ENCODE results near the gene PRKCB. TPM values are rescaled to one million over a fixed set of nuclear protein-coding genes. Genes with fewer than 3 reads are reported as not detected.

Gene PRKCB
- total RNA-seq, 4 donors from 2014 or later = 0.29 to 9.5 (median 2.9) TPM

DNA sequence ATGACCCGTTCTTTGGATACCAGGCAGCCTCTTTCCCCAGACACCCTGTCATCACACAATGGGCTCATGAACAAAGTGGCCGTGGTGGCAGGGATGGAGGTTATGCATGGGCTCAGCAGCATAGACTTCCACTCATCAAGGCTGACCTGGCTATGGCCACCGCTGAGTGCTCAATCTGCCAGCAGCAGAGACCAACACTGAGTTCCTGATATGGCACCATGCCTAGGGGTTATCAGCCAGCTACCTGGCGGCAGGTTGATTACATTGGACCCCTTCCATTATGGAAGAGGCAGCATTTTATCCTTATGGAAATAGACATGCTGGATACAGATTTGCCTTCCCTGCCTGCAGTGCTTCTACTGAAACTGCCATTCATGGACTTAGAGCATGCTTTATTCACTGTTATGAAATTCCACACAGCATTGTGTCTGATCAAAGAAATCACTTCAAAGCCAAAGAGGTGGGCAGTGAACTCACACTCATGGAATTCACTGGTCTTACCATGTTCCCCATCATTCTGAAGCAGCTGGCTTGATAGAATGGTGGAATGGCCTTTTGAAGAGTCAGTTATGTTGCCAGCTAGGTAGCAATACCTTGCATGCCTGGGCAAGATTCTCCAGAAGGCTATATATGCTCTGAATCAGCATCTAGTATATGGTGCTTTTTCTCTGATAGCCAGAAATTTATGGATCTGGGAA lies 160.6 kb downstream of the PRKCB start:
- TF ChIP-seq POLR2A (IDR thresholded peaks at IDR 0.05) = no peak
- TF ChIP-seq, protein P1, sequence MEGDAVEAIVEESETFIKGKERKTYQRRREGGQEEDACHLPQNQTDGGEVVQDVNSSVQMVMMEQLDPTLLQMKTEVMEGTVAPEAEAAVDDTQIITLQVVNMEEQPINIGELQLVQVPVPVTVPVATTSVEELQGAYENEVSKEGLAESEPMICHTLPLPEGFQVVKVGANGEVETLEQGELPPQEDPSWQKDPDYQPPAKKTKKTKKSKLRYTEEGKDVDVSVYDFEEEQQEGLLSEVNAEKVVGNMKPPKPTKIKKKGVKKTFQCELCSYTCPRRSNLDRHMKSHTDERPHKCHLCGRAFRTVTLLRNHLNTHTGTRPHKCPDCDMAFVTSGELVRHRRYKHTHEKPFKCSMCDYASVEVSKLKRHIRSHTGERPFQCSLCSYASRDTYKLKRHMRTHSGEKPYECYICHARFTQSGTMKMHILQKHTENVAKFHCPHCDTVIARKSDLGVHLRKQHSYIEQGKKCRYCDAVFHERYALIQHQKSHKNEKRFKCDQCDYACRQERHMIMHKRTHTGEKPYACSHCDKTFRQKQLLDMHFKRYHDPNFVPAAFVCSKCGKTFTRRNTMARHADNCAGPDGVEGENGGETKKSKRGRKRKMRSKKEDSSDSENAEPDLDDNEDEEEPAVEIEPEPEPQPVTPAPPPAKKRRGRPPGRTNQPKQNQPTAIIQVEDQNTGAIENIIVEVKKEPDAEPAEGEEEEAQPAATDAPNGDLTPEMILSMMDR (IDR thresholded peaks at IDR 0.05) = no peak
- Histone ChIP-seq H3K9me3 (no peaks in the 10 kb centered on the region), H3K27me3 (no peaks in the 10 kb centered on the region), H3K4me3 (no peak overlapping the region), H3K4me1 (no peaks in the 10 kb centered on the region), H3K27ac (no peak overlapping the region), H3K36me3 (no peaks in the 10 kb centered on the region)
- intact Hi-C loops (cut with DNase I; ENCODE audit: low total_unique reads) = no loop called here
- DNase-seq = no peak

DNA sequence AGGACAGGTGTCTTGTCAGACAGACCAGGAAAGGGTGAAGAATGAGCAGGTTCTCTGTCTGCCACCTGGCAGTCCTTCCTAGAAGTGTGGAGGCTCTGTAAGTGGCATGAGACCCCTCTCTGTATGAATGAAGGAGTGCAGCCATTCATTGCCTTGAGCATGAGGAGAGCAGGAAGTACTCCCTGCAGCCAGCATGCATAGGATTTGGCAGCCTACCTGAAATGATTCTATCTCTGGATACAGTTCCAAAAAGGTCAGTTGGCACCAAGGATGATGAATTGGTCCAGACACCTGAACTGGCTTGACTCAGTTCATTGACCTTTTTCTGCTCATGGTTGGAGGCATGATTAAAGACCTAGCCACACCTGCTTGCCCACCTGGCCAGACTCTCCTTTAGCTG lies 163.0 kb downstream of the PRKCB start:
- TF ChIP-seq, protein P1 (IDR thresholded peaks at IDR 0.05) = no peak
- TF ChIP-seq POLR2A (IDR thresholded peaks at IDR 0.05) = no peak
- intact Hi-C loops (cut with DNase I; ENCODE audit: low total_unique reads) = no loop called here
- DNase-seq = no peak

DNA sequence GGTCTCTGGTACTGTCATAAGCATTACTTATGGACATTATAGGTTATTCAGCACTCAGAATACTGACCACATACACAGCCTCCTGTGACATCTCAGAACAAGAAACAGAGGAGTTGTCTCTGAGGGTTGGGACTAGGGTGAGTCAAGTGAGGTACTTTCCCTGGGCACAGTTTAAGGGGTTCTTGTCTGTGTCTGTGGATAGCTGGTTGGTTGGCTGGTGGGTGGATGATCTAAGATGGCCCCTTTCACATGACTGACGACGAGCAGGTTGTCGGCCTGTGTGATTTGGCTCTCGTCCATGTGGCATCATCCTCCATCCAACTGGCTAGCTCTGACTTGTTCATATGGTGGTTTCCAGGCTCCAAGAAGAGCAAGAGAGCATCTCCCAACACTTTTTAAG lies 163.9 kb downstream of the PRKCB start:
- no peak for TF ChIP-seq POLR2A (IDR thresholded peaks at IDR 0.05)
- TF ChIP-seq, protein P1 (IDR thresholded peaks at IDR 0.05) = no peak
- no peaks in the 10 kb centered on the region for H3K36me3 ChIP-seq
- no peaks in the 10 kb centered on the region for H3K4me1 ChIP-seq
- H3K27ac ChIP-seq = no peak overlapping the region
- H3K4me3 ChIP-seq = no peak overlapping the region
- DNase-seq = no peak
- no peaks in the 10 kb centered on the region for H3K27me3 ChIP-seq
- H3K9me3 ChIP-seq = no peaks in the 10 kb centered on the region
- intact Hi-C loops (cut with DNase I; ENCODE audit: low total_unique reads) = no loop called here

More for the DNA sequence above, 163.0 kb downstream of the PRKCB start:
- Histone ChIP-seq H3K4me1 (no peaks in the 10 kb centered on the region), H3K4me3 (no peak overlapping the region), H3K27ac (no peak overlapping the region), H3K36me3 (no peaks in the 10 kb centered on the region), H3K27me3 (no peaks in the 10 kb centered on the region), H3K9me3 (no peaks in the 10 kb centered on the region)

DNA sequence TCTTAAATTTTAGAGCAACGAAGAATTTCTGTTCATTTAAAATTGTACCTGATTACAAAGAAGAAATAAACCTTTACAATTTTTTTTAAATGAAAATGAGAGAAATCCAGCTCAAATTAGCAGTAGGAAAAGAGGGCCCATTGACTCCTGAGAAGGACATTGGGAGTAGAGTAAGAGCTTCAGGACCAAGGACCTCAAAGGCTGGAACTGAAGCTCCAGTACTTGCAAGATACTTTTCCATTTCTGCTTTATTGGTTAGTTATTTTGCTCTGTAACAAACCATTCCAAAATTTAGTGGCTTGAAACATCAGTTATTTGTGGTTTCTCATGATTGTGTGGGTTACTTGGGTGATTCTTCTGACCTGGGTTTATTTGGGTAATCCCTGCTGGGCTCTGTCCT lies 165.9 kb downstream of the PRKCB start:
- no peaks in the 10 kb centered on the region for H3K36me3 ChIP-seq
- no peaks in the 10 kb centered on the region for H3K4me1 ChIP-seq
- no peak for DNase-seq
- no peaks in the 10 kb centered on the region for H3K27me3 ChIP-seq
- intact Hi-C loops (cut with DNase I; ENCODE audit: low total_unique reads) = no loop called here
- no peaks in the 10 kb centered on the region for H3K9me3 ChIP-seq
- H3K4me3 ChIP-seq = no peak overlapping the region
- TF ChIP-seq, protein P1 (IDR thresholded peaks at IDR 0.05) = no peak
- no peak for TF ChIP-seq POLR2A (IDR thresholded peaks at IDR 0.05)
- H3K27ac ChIP-seq = no peak overlapping the region

DNA sequence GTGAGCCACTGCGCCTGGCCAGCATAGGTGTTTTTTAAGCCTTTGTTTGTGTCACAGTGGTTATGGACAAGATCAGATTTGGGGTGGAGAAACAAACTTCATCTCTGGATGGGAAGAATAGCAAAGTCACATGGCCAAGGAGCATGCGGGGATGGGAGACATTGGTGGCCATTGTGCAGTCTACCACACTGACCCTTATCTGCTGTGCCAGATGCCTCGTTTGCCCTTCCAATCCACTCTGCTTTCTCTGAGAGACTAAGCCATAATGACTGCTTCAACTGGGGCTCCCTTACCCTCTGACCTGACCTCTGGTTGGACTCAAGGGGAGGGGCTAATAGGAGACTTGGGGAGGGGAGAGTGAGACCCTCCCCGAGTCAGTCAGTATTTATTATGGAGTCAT lies 166.8 kb downstream of the PRKCB start:
- intact Hi-C loops (cut with DNase I; ENCODE audit: low total_unique reads) = no loop called here
- TF ChIP-seq, protein P1 (IDR thresholded peaks at IDR 0.05) = no peak
- no peak for TF ChIP-seq POLR2A (IDR thresholded peaks at IDR 0.05)

More for the DNA sequence above, 166.8 kb downstream of the PRKCB start:
- H3K4me3 ChIP-seq = no peak overlapping the region
- H3K9me3 ChIP-seq = no peaks in the 10 kb centered on the region
- no peaks in the 10 kb centered on the region for H3K4me1 ChIP-seq
- DNase-seq = no peak
- H3K27me3 ChIP-seq = no peaks in the 10 kb centered on the region
- H3K36me3 ChIP-seq = no peaks in the 10 kb centered on the region
- H3K27ac ChIP-seq = no peak overlapping the region
